GM12878 (cell line): ENCODE measurements around the gene PHACTR3. TPM values are rescaled to one million over a fixed set of nuclear protein-coding genes. Genes with fewer than 3 reads are reported as not detected.

Source experiments
- ATAC-seq: fragments of 200-7000 bp; cut with Tn5 transposase; 3 replicates; pipeline ENCODE4 v1.9.1; 2020; ENCODE audit warnings: mild to moderate bottlenecking, moderate library complexity
- BruUV-seq: library from RNA; stranded (reverse); fragments of 400-500 nt; replicated peaks from 2 replicates; lab custom pipeline; 2021; lab: Mats Ljungman, UMichigan
- CTCF ChIA-PET: fragments of 300-600 bp; sonication (Branson Sonifier 250); formaldehyde crosslinking; extraction: SDS; loops from one replicate; lab custom pipeline; 2021; ENCODE audit warnings: inconsistent platforms; lab: Yijun Ruan, JAX
- POLR2A ChIA-PET: fragments of 350-600 bp; formaldehyde crosslinking; extraction: SDS; loops from one replicate; lab custom pipeline; 2021; ENCODE audit warnings: inconsistent platforms; lab: Charles Lee
- RAD21 ChIA-PET: fragments of 300-600 bp; sonication (Branson Sonifier 250); formaldehyde crosslinking; loops from one replicate; lab custom pipeline; 2023; ENCODE audit warnings: antibody characterized with exemption; ENCODE audit not compliant: unreplicated experiment; lab: Charles Lee
- SMC1A ChIA-PET: fragments of 300-600 bp; sonication (Branson Sonifier 250); formaldehyde crosslinking; loops from one replicate; lab custom pipeline; 2023; ENCODE audit not compliant: unreplicated experiment, uncharacterized antibody; lab: Charles Lee
- DNase-seq: peaks from one replicate; pipeline ENCODE4 v3.0.0-alpha.2; 2011; ENCODE audit warnings: low read depth, low spot score
- FAIRE-seq: peaks from 3 replicates; lab custom pipeline; 2011; peaks lifted over from hg19 to GRCh38; lab: Jason Lieb, UNC
- H2AFZ ChIP-seq: 2 replicates; pipeline ENCODE4 v1.6.0; 2011; ENCODE audit warnings: low read depth, low read length, control low read depth; ENCODE audit not compliant: control insufficient read depth
- H3K27ac ChIP-seq: 2 replicates; pipeline ENCODE4 v1.5.1; 2011; ENCODE audit warnings: control low read depth; ENCODE audit not compliant: control insufficient read depth, insufficient read depth
- H3K27me3 ChIP-seq, 2 experiments: replicated peaks in 1 of 2; 2 replicates each; pipeline versions ENCODE4 v1.6.0 to v1.6.1; 2011; ENCODE audit warnings: low read length in 1 of 2; ENCODE audit not compliant: control insufficient read depth in 2 of 2, insufficient read depth in 2 of 2
- H3K36me3 ChIP-seq, 2 experiments: 2 replicates each; pipeline ENCODE4 v1.5.1; 2011; ENCODE audit warnings: low read length in 1 of 2; ENCODE audit not compliant: control insufficient read depth in 2 of 2, insufficient read depth in 2 of 2
- H3K4me1 ChIP-seq: 2 replicates; pipeline ENCODE4 v1.6.1; 2011; ENCODE audit warnings: mild to moderate bottlenecking, low read length, moderate library complexity, mixed read lengths; ENCODE audit not compliant: control insufficient read depth, insufficient read depth
- H3K4me2 ChIP-seq: 2 replicates; pipeline ENCODE4 v1.6.0; 2011; ENCODE audit warnings: control low read depth; ENCODE audit not compliant: control insufficient read depth, insufficient read depth
- H3K4me3 ChIP-seq: fragments of 200-600 bp; sonication (generic); 2 replicates; pipeline ENCODE4 v1.5.1; 2016
- H3K79me2 ChIP-seq: 2 replicates; pipeline ENCODE4 v1.6.0; 2011; ENCODE audit warnings: low read length; ENCODE audit not compliant: control insufficient read depth, insufficient read depth
- H3K9ac ChIP-seq: 2 replicates; pipeline ENCODE4 v1.8.0; 2011; ENCODE audit warnings: low read length, control low read depth, mixed read lengths; ENCODE audit not compliant: control insufficient read depth, insufficient read depth
- H3K9me3 ChIP-seq: replicated peaks from 3 replicates; pipeline ENCODE4 v1.5.1; 2011; ENCODE audit warnings: mild to moderate bottlenecking, low read length; ENCODE audit not compliant: control insufficient read depth, insufficient read depth
- H4K20me1 ChIP-seq: 2 replicates; pipeline ENCODE4 v1.6.0; 2011; ENCODE audit not compliant: control insufficient read depth, insufficient read depth
- ASH2L ChIP-seq: fragments of 300-600, 200-600 bp; sonication (generic); IDR thresholded peaks from 2 replicates; pipeline ENCODE4 v1.6.1; 2017; ENCODE audit warnings: low read depth, mild to moderate bottlenecking, borderline replicate concordance
- ATF7 ChIP-seq: fragments of 450-650 bp; IDR thresholded peaks from 2 replicates; pipeline ENCODE4 v1.6.1; 2016; ENCODE audit warnings: low read depth, mild to moderate bottlenecking
- CHD4 ChIP-seq: fragments of 200-600 bp; sonication (generic); IDR thresholded peaks from 2 replicates; pipeline ENCODE4 v1.6.1; 2016; ENCODE audit warnings: mild to moderate bottlenecking
- DPF2 ChIP-seq: fragments of 450-650 bp; IDR thresholded peaks from 2 replicates; pipeline ENCODE4 v1.6.1; 2017; ENCODE audit warnings: mild to moderate bottlenecking
- LARP7 ChIP-seq: fragments of 450-650 bp; IDR thresholded peaks from 2 replicates; pipeline ENCODE4 v1.6.1; 2017; ENCODE audit warnings: mild to moderate bottlenecking
- MEF2A ChIP-seq: IDR thresholded peaks from 2 replicates; pipeline ENCODE4 v1.6.1; 2011; ENCODE audit warnings: low read depth, mild to moderate bottlenecking, low read length, moderate library complexity; ENCODE audit not compliant: insufficient read depth
- POLR2AphosphoS5 ChIP-seq: IDR thresholded peaks from 2 replicates; pipeline ENCODE4 v1.6.1; 2011; ENCODE audit warnings: mild to moderate bottlenecking, low read length, inconsistent platforms
- TCF3 ChIP-seq: IDR thresholded peaks from 2 replicates; pipeline ENCODE4 v1.6.1; 2012; ENCODE audit warnings: low read depth, mild to moderate bottlenecking, low read length, borderline replicate concordance; ENCODE audit not compliant: insufficient read depth
- YBX1 ChIP-seq: fragments of 450-650 bp; IDR thresholded peaks from 2 replicates; pipeline ENCODE4 v1.6.1; 2016; ENCODE audit warnings: antibody characterized with exemption
- ZBTB40 ChIP-seq: fragments of 450-650 bp; IDR thresholded peaks from 2 replicates; pipeline ENCODE4 v1.6.1; 2016; ENCODE audit warnings: mild to moderate bottlenecking, moderate library complexity, borderline replicate concordance
- ZNF274 ChIP-seq: IDR thresholded peaks from one replicate; pipeline ENCODE4 v1.8.0; 2011; ENCODE audit not compliant: insufficient read length, insufficient read depth
- ZNF622 ChIP-seq: fragments of 450-650 bp; IDR thresholded peaks from 2 replicates; pipeline ENCODE4 v1.6.1; 2017; ENCODE audit warnings: mild to moderate bottlenecking, inconsistent platforms
- WGBS: methylation state at CpG from one replicate; pipeline ENCODE4 v1.1.6; 2016; ENCODE audit warnings: low lambda C conversion rate; ENCODE audit not compliant: insufficient replicate concordance, insufficient coverage; ENCODE audit errors: missing lambda C conversion rate; 5-methylcytosine and 5-hydroxymethylcytosine counted together
- in situ Hi-C: fragments of 300-500 bp; cut with MboI; formaldehyde crosslinking; loops from 9 replicates; pipeline ENCODE4 v1.14.3; 2018; ENCODE audit warnings: mixed read lengths
- intact Hi-C: fragments of 100-400 bp; cut with micrococcal nuclease; formaldehyde crosslinking; loops from one replicate; pipeline ENCODE4 v1.14.2; 2022; ENCODE audit not compliant: unreplicated experiment
- polyA plus RNA-seq, 11 experiments: library from polyadenylated mRNA; depleted of rRNA in 4 of 11; unstranded in 6 of 11; stranded (reverse) in 5 of 11; fragments of >200 nt; fragmentation: Nextera tagmentation in 4 of 11; fragmentation: Illumina TruSeq in 1 of 11; extraction: Ambion mirVana in 4 of 11; extraction: Trizol in 1 of 11; gene quantifications; 1 replicate in 1 of 11; 2 replicates in 10 of 11; pipeline versions ENCODE4 v1.2.1 to v1.2.3, GENCODE V29; 2011 to 2016; ENCODE audit warnings: inconsistent platforms in 2 of 11, missing spikeins in 2 of 11, low read depth in 1 of 11
- total RNA-seq, 4 experiments: library from RNA; depleted of rRNA in 3 of 4; stranded (reverse); fragments of >200 nt in 3 of 4; fragmentation: Illumina TruSeq in 1 of 4; extraction: Trizol in 1 of 4; gene quantifications; 2 replicates each; pipeline versions ENCODE4 v1.2.1 to v1.2.3, GENCODE V29; 2013 to 2021
- TF ChIP-seq, protein P1 (sequence below): fragments of 450-650 bp; IDR thresholded peaks from 2 replicates; pipeline ENCODE4 v1.6.1; 2017; ENCODE audit warnings: mild to moderate bottlenecking, moderate library complexity
- TF ChIP-seq, protein P2 (sequence below): fragments of 450-650 bp; formaldehyde crosslinking; IDR thresholded peaks from 2 replicates; pipeline ENCODE4 v1.5.0; 2022; ENCODE audit warnings: mild to moderate bottlenecking, missing genetic modification characterization

PHACTR3 gene
- total and polyA plus RNA-seq, 10 of the 15 experiments (the other 5 are each of a cell fraction or from before 2014, with no cell fraction given): 0.17 to 2.7 (median 0.27) TPM; not detected in 1

- ChIA-PET CTCF (interaction anchor here (1.2 kb wide), 1 partner anchor 60 kb away, joined by 5 read pairs; no protein-coding TSS in a partner anchor), POLR2A (no interaction called here), SMC1A (no interaction called here), RAD21 (interaction anchor here (1.1 kb wide), 1 partner anchor 61 kb away, joined by 4 read pairs; no protein-coding TSS in a partner anchor)
- Histone ChIP-seq H3K27ac (no peak overlapping the region), H3K9ac (no peak overlapping the region), H3K9me3 (no peaks in the 10 kb centered on the region; the same call in 2 of the 3 replicates), H3K4me1 (no peaks in the 10 kb centered on the region), H3K27me3 (no peaks in the 10 kb centered on the region), H3K4me3 (no peak overlapping the region), H3K36me3 (no peaks in the 10 kb centered on the region), H4K20me1 (no peaks in the 10 kb centered on the region), H2AFZ (no peak overlapping the region), H3K79me2 (no peaks in the 10 kb centered on the region), H3K4me2 (no peak overlapping the region)
- intact Hi-C loops (no loop called here), in situ Hi-C loops (loop anchor here (25.0 kb wide), 1 partner anchor 1547 kb away; no protein-coding TSS in a partner anchor)
- no peak for ATAC-seq
- no peak for DNase-seq
- no peak for FAIRE-seq
- WGBS: 13% methylated on average over 1 of the region's 1 CpG
- no TSS peak for BruUV-seq
- TF ChIP-seq ASH2L: no peak
- no peak for TF ChIP-seq ZBTB40
- TF ChIP-seq DPF2: no peak
- no peak for TF ChIP-seq POLR2AphosphoS5
- TF ChIP-seq LARP7: no peak
- TF ChIP-seq, protein P1, sequence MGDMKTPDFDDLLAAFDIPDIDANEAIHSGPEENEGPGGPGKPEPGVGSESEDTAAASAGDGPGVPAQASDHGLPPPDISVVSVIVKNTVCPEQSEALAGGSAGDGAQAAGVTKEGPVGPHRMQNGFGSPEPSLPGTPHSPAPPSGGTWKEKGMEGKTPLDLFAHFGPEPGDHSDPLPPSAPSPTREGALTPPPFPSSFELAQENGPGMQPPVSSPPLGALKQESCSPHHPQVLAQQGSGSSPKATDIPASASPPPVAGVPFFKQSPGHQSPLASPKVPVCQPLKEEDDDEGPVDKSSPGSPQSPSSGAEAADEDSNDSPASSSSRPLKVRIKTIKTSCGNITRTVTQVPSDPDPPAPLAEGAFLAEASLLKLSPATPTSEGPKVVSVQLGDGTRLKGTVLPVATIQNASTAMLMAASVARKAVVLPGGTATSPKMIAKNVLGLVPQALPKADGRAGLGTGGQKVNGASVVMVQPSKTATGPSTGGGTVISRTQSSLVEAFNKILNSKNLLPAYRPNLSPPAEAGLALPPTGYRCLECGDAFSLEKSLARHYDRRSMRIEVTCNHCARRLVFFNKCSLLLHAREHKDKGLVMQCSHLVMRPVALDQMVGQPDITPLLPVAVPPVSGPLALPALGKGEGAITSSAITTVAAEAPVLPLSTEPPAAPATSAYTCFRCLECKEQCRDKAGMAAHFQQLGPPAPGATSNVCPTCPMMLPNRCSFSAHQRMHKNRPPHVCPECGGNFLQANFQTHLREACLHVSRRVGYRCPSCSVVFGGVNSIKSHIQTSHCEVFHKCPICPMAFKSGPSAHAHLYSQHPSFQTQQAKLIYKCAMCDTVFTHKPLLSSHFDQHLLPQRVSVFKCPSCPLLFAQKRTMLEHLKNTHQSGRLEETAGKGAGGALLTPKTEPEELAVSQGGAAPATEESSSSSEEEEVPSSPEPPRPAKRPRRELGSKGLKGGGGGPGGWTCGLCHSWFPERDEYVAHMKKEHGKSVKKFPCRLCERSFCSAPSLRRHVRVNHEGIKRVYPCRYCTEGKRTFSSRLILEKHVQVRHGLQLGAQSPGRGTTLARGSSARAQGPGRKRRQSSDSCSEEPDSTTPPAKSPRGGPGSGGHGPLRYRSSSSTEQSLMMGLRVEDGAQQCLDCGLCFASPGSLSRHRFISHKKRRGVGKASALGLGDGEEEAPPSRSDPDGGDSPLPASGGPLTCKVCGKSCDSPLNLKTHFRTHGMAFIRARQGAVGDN: no peak
- TF ChIP-seq ATF7: no peak
- TF ChIP-seq MEF2A: no peak
- TF ChIP-seq ZNF274: no peak
- no peak for TF ChIP-seq YBX1
- TF ChIP-seq, protein P2, sequence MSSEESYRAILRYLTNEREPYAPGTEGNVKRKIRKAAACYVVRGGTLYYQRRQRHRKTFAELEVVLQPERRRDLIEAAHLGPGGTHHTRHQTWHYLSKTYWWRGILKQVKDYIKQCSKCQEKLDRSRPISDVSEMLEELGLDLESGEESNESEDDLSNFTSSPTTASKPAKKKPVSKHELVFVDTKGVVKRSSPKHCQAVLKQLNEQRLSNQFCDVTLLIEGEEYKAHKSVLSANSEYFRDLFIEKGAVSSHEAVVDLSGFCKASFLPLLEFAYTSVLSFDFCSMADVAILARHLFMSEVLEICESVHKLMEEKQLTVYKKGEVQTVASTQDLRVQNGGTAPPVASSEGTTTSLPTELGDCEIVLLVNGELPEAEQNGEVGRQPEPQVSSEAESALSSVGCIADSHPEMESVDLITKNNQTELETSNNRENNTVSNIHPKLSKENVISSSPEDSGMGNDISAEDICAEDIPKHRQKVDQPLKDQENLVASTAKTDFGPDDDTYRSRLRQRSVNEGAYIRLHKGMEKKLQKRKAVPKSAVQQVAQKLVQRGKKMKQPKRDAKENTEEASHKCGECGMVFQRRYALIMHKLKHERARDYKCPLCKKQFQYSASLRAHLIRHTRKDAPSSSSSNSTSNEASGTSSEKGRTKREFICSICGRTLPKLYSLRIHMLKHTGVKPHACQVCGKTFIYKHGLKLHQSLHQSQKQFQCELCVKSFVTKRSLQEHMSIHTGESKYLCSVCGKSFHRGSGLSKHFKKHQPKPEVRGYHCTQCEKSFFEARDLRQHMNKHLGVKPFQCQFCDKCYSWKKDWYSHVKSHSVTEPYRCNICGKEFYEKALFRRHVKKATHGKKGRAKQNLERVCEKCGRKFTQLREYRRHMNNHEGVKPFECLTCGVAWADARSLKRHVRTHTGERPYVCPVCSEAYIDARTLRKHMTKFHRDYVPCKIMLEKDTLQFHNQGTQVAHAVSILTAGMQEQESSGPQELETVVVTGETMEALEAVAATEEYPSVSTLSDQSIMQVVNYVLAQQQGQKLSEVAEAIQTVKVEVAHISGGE (CRISPR knock-in tag): no peak
- no peak for TF ChIP-seq ZNF622
- no peak for TF ChIP-seq TCF3
- no peak for TF ChIP-seq CHD4
These were observed 186.0 kb downstream of the PHACTR3 start for GRCh38 chr20:59790346-59790745.
